Small intestine (tissue), 7 donors: ENCODE results near the gene SLC9A3. TPM values are rescaled to one million over a fixed set of nuclear protein-coding genes. Genes with fewer than 3 reads are reported as not detected.
A peak's percentile ranks its signal among the peaks of the same experiment; 100 is the strongest.

ENCODE experiments used
- DNase-seq, 2 donors: peaks; one replicate each; pipeline versions ENCODE4 v3.0.0 to v3.0.0-alpha.2; 2013
- FAIRE-seq: peaks from 2 replicates; lab custom pipeline; 2012; peaks lifted over from hg19 to GRCh38; lab: Jason Lieb, UNC
- H3K27ac ChIP-seq, 3 donors: one replicate each; pipeline ENCODE4 v1.5.1; 2013; ENCODE audit warnings: low read length in 2 of 3, mild to moderate bottlenecking in 2 of 3, control low read depth in 1 of 3, inconsistent platforms in 1 of 3, low read depth in 1 of 3, moderate library complexity in 1 of 3
- H3K27me3 ChIP-seq, 3 donors: one replicate each; pipeline ENCODE4 v1.6.1; 2013; ENCODE audit warnings: low read length in 3 of 3, inconsistent platforms in 1 of 3; ENCODE audit not compliant: control insufficient read depth in 3 of 3, insufficient read depth in 3 of 3
- H3K36me3 ChIP-seq, 3 donors: one replicate each; pipeline ENCODE4 v1.6.1; 2013; ENCODE audit warnings: low read length in 3 of 3, inconsistent platforms in 1 of 3, low read depth in 1 of 3, mild to moderate bottlenecking in 1 of 3, moderate library complexity in 1 of 3; ENCODE audit not compliant: control insufficient read depth in 3 of 3, insufficient read depth in 2 of 3
- H3K4me1 ChIP-seq, 3 donors: one replicate each; pipeline ENCODE4 v1.6.1; 2013; ENCODE audit warnings: low read length in 2 of 3, inconsistent platforms in 1 of 3, low read depth in 1 of 3, mild to moderate bottlenecking in 1 of 3, moderate library complexity in 1 of 3; ENCODE audit not compliant: control insufficient read depth in 3 of 3, insufficient read depth in 2 of 3
- H3K4me3 ChIP-seq, 3 donors: one replicate each; pipeline ENCODE4 v1.5.1; 2013; ENCODE audit warnings: low read length in 3 of 3, control low read depth in 1 of 3, inconsistent platforms in 1 of 3, low read depth in 1 of 3, mild to moderate bottlenecking in 1 of 3, moderate library complexity in 1 of 3
- H3K9me3 ChIP-seq, 2 donors: one replicate each; pipeline ENCODE4 v1.6.1; 2013; ENCODE audit warnings: low read depth in 1 of 2, low read length in 1 of 2; ENCODE audit not compliant: control insufficient read depth in 2 of 2, insufficient read depth in 1 of 2
- WGBS, 3 donors: extraction: QIAGEN DNeasy Blood & Tissue Kit; methylation state at CpG; one replicate each; pipeline ENCODE4 v1.1.7; 2013; 5-methylcytosine and 5-hydroxymethylcytosine counted together
- polyA plus RNA-seq, 4 donors: library from polyadenylated mRNA; stranded (reverse) in 3 of 4; unstranded in 1 of 4; fragments of 200-250 nt in 3 of 4; fragments of 120-200 nt in 1 of 4; gene quantifications; one replicate each; pipeline versions ENCODE4 v1.2.1 to v1.2.3, GENCODE V29; 2013
- donor health status: healthy with polysubstance abuse.
- donor health status: control.
- donor health status: control.
- donor health status: Bipolar disorder and iron deficiency.
- donor health status: healthy.

The SLC9A3 gene
- polyA plus RNA-seq, 4 donors = 24.1 to 178 (median 50.3) TPM

GRCh38 chr5:437281-437771, 86.9 kb downstream of the SLC9A3 start:
- Histone ChIP-seq H3K36me3 (peaks cover 0 to 4% (median 0%) of the 10 kb centered on the region in 3 donors), H3K27ac (no peak overlapping the region), H3K27me3 (peaks cover 0 to 2% (median 0%) of the 10 kb centered on the region in 3 donors), H3K4me1 (peaks cover 0 to 5% (median 4%) of the 10 kb centered on the region in 3 donors), H3K9me3 (no peaks in the 10 kb centered on the region), H3K4me3 (no peak overlapping the region)
- FAIRE-seq (no peak), DNase-seq (no peak)
- 73 to 85% (median 74%) methylated on average over 18 of the region's 18 CpGs for WGBS, 3 donors

GRCh38 chr5:436641-436975, 87.6 kb downstream of the SLC9A3 start:
- 64 to 78% (median 65%) methylated on average over 5 of the region's 5 CpGs for WGBS, 3 donors
- no peak for DNase-seq

GRCh38 chr5:435961-436640, 88.1 kb downstream of the SLC9A3 start:
- Histone ChIP-seq H3K4me3 (no peak overlapping the region), H3K27ac (no peak overlapping the region), H3K9me3 (no peaks in the 10 kb centered on the region), H3K27me3 (peaks cover 0 to 2% (median 0%) of the 10 kb centered on the region in 3 donors), H3K4me1 (peaks cover 0 to 7% (median 0%) of the 10 kb centered on the region in 3 donors), H3K36me3 (peaks cover 0 to 4% (median 0%) of the 10 kb centered on the region in 3 donors)
- FAIRE-seq (no peak), DNase-seq (peak in 1 of 2 donors; percentile 19)
- 64 to 77% (median 65%) methylated on average over 16 to 18 of the region's 18 CpGs for WGBS, 3 donors

More at GRCh38 chr5:436641-436975, 87.6 kb downstream of the SLC9A3 start:
- no peaks in the 10 kb centered on the region for H3K9me3 ChIP-seq
- FAIRE-seq = no peak
- H3K4me1 ChIP-seq = peaks cover 0 to 1% (median 0%) of the 10 kb centered on the region in 3 donors
- H3K27ac ChIP-seq = no peak overlapping the region
- H3K4me3 ChIP-seq = no peak overlapping the region
- H3K27me3 ChIP-seq = peaks cover 0 to 2% (median 0%) of the 10 kb centered on the region in 3 donors
- H3K36me3 ChIP-seq = peaks cover 0 to 4% (median 0%) of the 10 kb centered on the region in 3 donors

GRCh38 chr5:435156-435790, 89.0 kb downstream of the SLC9A3 start:
- no peak for DNase-seq
- no peak overlapping the region for H3K27ac ChIP-seq
- H3K27me3 ChIP-seq = peaks cover 0 to 2% (median 0%) of the 10 kb centered on the region in 3 donors
- no peak for FAIRE-seq
- H3K9me3 ChIP-seq = no peaks in the 10 kb centered on the region
- no peak overlapping the region for H3K4me3 ChIP-seq
- WGBS, 3 donors = 86 to 90% (median 87%) methylated on average over 27 of the region's 27 CpGs
- peaks cover 0 to 13% (median 0%) of the 10 kb centered on the region in 3 donors for H3K4me1 ChIP-seq
- H3K36me3 ChIP-seq = peaks cover 0 to 6% (median 0%) of the 10 kb centered on the region in 3 donors

GRCh38 chr5:434443-435146, 89.7 kb downstream of the SLC9A3 start:
- H3K4me3 ChIP-seq = no peak overlapping the region
- 82 to 88% (median 84%) methylated on average over 26 of the region's 26 CpGs for WGBS, 3 donors
- DNase-seq (no peak), FAIRE-seq (no peak)
- H3K36me3 ChIP-seq = peaks cover 0 to 6% (median 0%) of the 10 kb centered on the region in 3 donors
- no peaks in the 10 kb centered on the region for H3K9me3 ChIP-seq
- H3K4me1 ChIP-seq = peaks cover 0 to 13% (median 0%) of the 10 kb centered on the region in 3 donors
- peaks cover 0 to 2% (median 0%) of the 10 kb centered on the region in 3 donors for H3K27me3 ChIP-seq
- no peak overlapping the region for H3K27ac ChIP-seq

GRCh38 chr5:433836-434235, 90.4 kb downstream of the SLC9A3 start:
- Histone ChIP-seq H3K4me3 (no peak overlapping the region), H3K27ac (no peak overlapping the region), H3K4me1 (peaks cover 0 to 13% (median 0%) of the 10 kb centered on the region in 3 donors), H3K9me3 (no peaks in the 10 kb centered on the region), H3K27me3 (no peaks in the 10 kb centered on the region), H3K36me3 (peaks cover 0 to 6% (median 0%) of the 10 kb centered on the region in 3 donors)
- 75 to 80% (median 79%) methylated on average over 15 to 16 of the region's 16 CpGs for WGBS, 3 donors
- DNase-seq (no peak), FAIRE-seq (no peak)

- H3K4me3 ChIP-seq = no peak overlapping the region
- peaks cover 0 to 13% (median 0%) of the 10 kb centered on the region in 3 donors for H3K4me1 ChIP-seq
- H3K36me3 ChIP-seq = peaks cover 0 to 6% (median 0%) of the 10 kb centered on the region in 3 donors
- no peak for FAIRE-seq
- DNase-seq = no peak
- H3K27ac ChIP-seq = no peak overlapping the region
- WGBS, 3 donors = 83 to 88% (median 85%) methylated on average over 23 of the region's 23 CpGs
- H3K27me3 ChIP-seq = no peaks in the 10 kb centered on the region
- H3K9me3 ChIP-seq = no peaks in the 10 kb centered on the region
Observed at GRCh38 chr5:432928-433791, 91.1 kb downstream of the SLC9A3 start.
